BJ (cell line): ENCODE data around the gene EHD1. TPM values are rescaled to one million over a fixed set of nuclear protein-coding genes. Genes with fewer than 3 reads are reported as not detected.
A peak's percentile ranks its signal among the peaks of the same experiment; 100 is the strongest.

Experiments used
- CTCF ChIA-PET: fragments of 350-600 bp; formaldehyde crosslinking; extraction: SDS; loops from one replicate; lab custom pipeline; 2021; ENCODE audit warnings: antibody characterized with exemption, inconsistent platforms; lab: Yijun Ruan, JAX
- POLR2A ChIA-PET: fragments of 300-600 bp; sonication (Branson Sonifier 250); formaldehyde crosslinking; extraction: SDS; loops from one replicate; lab custom pipeline; 2021; ENCODE audit warnings: antibody characterized with exemption; lab: Charles Lee
- DNase-seq: peaks from one replicate; pipeline ENCODE4 v3.0.0-alpha.2; 2011; ENCODE audit warnings: low read depth
- H3K27me3 ChIP-seq: 2 replicates; pipeline ENCODE4 v1.6.0; 2011; ENCODE audit warnings: low read length; ENCODE audit not compliant: control insufficient read depth, insufficient read depth
- H3K36me3 ChIP-seq: 2 replicates; pipeline ENCODE4 v1.5.1; 2011; ENCODE audit warnings: low read length; ENCODE audit not compliant: control insufficient read depth, insufficient read depth
- H3K4me3 ChIP-seq: 2 replicates; pipeline ENCODE4 v1.5.1; 2011; ENCODE audit warnings: low read depth, mild to moderate bottlenecking, control low read depth, low read length
- polyA plus RNA-seq: library from polyadenylated mRNA; depleted of rRNA; stranded (reverse); fragments of >200 nt; gene quantifications from 2 replicates; pipeline ENCODE4 v1.2.3, GENCODE V29; 2011
- TF ChIP-seq, protein P1 (sequence below): IDR thresholded peaks from 2 replicates; pipeline ENCODE4 v1.5.1; 2011; ENCODE audit warnings: low read depth, mild to moderate bottlenecking, control low read depth, inconsistent platforms, low read length, moderate library complexity; ENCODE audit not compliant: insufficient read depth

EHD1 gene
- polyA plus RNA-seq, 1 experiment: 191 TPM

DNA sequence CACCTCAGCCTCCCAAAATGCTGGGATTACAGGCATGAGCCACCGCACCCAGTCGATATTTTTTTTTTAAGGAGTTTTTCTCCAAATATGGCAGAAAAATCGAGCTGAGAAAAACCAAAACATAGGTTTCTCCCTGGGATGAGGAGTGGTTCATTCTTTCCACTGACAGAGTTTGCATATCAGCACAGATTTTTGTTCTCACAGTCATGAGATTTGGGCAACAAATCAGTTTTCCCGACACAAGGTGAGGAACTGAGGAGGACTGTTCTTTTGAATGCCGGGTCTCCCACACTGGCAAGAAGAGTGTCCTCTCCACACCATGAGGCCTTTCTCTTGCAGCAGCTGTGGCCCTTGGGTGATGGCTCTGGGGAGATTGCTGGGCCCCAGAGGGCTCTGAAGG lies 3.8 kb upstream of the EHD1 start:
- CTCF ChIA-PET: interaction anchor here (6.2 to 29.7 kb wide), 2 partner anchors 11 to 26 kb away, joined by 32 to 797 read pairs; partner anchors contain the start of gene CDC42BPG
- TF ChIP-seq, protein P1, sequence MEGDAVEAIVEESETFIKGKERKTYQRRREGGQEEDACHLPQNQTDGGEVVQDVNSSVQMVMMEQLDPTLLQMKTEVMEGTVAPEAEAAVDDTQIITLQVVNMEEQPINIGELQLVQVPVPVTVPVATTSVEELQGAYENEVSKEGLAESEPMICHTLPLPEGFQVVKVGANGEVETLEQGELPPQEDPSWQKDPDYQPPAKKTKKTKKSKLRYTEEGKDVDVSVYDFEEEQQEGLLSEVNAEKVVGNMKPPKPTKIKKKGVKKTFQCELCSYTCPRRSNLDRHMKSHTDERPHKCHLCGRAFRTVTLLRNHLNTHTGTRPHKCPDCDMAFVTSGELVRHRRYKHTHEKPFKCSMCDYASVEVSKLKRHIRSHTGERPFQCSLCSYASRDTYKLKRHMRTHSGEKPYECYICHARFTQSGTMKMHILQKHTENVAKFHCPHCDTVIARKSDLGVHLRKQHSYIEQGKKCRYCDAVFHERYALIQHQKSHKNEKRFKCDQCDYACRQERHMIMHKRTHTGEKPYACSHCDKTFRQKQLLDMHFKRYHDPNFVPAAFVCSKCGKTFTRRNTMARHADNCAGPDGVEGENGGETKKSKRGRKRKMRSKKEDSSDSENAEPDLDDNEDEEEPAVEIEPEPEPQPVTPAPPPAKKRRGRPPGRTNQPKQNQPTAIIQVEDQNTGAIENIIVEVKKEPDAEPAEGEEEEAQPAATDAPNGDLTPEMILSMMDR: no peak
- POLR2A ChIA-PET: interaction anchor here (1.0 kb wide), 1 partner anchor 13 kb away, joined by 3 read pairs; no protein-coding TSS in a partner anchor

DNA sequence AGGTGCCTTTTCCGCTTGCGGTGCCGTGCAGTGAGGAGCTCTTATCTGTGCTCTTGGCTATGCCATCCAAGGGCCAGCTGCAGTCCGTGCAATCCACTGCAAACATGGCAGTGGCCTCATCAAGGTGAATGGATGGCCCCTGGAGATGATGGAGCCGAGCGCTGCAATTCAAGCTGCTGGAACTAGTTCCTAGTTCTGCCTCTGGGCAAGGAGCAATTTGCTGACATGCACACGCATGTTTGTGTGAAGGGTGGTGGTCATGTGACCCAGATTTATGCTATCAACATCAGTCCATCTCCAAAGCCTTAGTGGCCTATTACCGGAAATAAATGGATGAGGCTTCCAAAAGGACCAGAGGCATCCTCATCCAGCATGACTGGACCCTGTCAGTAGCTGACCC lies 3.1 kb upstream of the EHD1 start:
- Histone ChIP-seq H3K4me3 (no peak overlapping the region), H3K27me3 (no peaks in the 10 kb centered on the region), H3K36me3 (no peaks in the 10 kb centered on the region)
- ChIA-PET POLR2A (no interaction called here), CTCF (interaction anchor here (6.2 to 29.7 kb wide), 2 partner anchors 12 to 25 kb away, joined by 32 to 797 read pairs; partner anchors contain the start of gene CDC42BPG)
- TF ChIP-seq, protein P1: no peak
- DNase-seq: no peak

More for the DNA sequence above, 3.8 kb upstream of the EHD1 start:
- no peak for DNase-seq
- no peaks in the 10 kb centered on the region for H3K36me3 ChIP-seq
- no peak overlapping the region for H3K4me3 ChIP-seq
- H3K27me3 ChIP-seq: no peaks in the 10 kb centered on the region

DNA sequence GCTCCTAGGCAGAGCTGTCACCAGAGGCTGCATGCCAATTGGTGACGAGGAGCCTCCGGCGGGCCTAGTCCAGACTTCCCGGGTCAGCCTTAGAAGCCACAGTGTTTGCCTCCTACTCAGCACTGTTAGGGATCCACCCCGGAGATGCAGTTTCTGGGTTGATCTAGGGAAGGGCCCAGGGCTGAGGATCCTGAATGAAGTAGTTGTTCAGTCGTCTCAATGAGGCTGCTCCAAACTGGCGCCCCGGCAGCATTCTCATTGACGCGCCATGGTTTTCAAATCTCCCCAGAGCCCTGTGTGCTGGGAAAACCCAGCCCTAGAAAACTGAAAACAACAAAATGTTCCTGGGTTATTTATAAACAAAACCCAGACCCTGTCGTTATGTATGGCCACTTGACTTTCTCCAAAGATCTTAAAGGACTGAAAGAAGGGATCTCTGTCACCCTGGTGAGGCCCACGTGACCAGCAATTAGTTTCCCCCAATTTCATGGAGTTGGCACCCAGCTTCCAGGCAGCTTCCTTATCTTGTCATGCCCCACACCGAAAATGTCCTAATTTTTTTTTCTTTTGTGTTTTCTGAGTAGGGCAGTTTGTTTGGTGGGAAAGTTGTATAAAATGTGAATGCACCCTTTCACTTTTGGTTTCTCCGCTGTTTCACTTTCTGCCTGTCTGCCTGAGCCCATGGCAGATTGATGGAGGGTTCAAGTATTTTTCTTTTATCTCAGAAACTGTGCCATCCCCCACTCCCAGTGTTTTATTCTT lies 2.0 kb upstream of the EHD1 start:
- Histone ChIP-seq H3K27me3 (no peaks in the 10 kb centered on the region), H3K4me3 (no peak overlapping the region), H3K36me3 (no peaks in the 10 kb centered on the region)
- CTCF ChIA-PET: interaction anchor here (1.7 to 29.7 kb wide), 4 partner anchors 8 to 24 kb away, joined by 8 to 797 read pairs (median 30); partner anchors contain the start of gene CDC42BPG
- POLR2A ChIA-PET: no interaction called here
- TF ChIP-seq, protein P1: no peak
- DNase-seq: no peak

DNA sequence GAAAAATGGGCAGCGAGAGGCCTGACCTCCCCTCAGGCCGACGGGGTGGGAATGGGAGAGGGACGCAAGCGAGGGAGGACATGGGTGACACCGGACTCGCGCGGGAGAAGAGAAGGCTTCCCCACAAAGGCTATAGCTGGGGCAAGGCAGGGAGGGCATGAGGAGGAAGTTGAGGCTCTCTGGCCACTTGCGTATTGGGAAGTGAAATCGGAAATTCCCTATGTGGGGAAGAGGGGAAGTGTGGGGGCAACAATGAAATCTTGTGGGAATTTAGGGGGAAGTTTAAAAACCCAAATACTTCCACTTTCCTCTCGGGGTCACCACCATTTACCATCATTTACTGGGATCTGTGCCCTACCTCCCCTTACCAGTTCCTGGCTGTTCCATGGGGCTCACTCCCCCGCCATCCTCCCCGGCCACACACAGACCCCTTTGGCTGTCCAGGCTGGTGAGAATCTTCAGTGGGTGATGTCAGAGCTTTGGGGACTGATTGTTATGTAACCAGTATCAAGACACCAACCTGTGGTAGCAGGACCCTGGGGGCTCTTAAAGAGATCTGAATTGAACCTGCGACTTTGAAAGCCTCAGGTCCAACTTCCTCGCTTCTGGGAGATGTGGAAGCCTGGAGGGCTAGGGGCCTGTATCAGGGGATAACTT lies 951 bp upstream of the EHD1 start:
- TF ChIP-seq, protein P1: no peak
- Histone ChIP-seq H3K36me3 (peaks cover 7% of the 10 kb centered on the region), H3K4me3 (peak overlapping the region; percentile 71), H3K27me3 (no peaks in the 10 kb centered on the region)
- DNase-seq: no peak
- POLR2A ChIA-PET: interaction anchor here (0.6 kb wide), 1 partner anchor 40 kb away, joined by 5 read pairs; no protein-coding TSS in a partner anchor
- CTCF ChIA-PET: interaction anchor here (1.2 to 29.7 kb wide), 4 partner anchors 9 to 134 kb away, joined by 3 to 797 read pairs (median 18); partner anchors contain the start of genes ARL2 and CDC42BPG

DNA sequence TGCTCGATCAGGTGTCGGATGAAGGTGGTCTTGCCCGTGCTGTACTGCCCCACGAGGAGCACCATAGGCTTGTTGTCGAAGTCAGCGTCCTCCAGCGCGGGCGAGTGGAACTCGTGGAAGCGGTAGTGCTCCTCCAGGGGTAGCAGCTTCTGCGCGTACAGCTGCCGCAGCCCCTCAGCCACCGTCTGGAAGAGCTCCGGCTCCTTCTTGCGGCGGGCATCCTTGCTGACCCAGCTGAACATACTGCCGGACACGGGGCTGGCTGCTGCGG lies 263 bp downstream of the EHD1 start:
- POLR2A ChIA-PET: interaction anchor here (0.6 kb wide), 2 partner anchors 14 to 30 kb away, joined by 3 read pairs; no protein-coding TSS in a partner anchor
- Histone ChIP-seq H3K4me3 (peak overlapping the region; percentile 77), H3K36me3 (peaks cover 12% of the 10 kb centered on the region), H3K27me3 (no peaks in the 10 kb centered on the region)
- no peak for DNase-seq
- CTCF ChIA-PET: interaction anchor here (0.9 to 29.7 kb wide), 6 partner anchors 10 to 232 kb away, joined by 3 to 797 read pairs (median 4); partner anchors contain the start of genes ARL2 and CDC42BPG
- TF ChIP-seq, protein P1: no peak
